Activated CD8-positive, alpha-beta memory T cell treated with anti-CD3 and anti-CD28 coated beads for 36 hours (primary cell): ENCODE measurements around the gene ST6GALNAC6. TPM values are rescaled to one million over a fixed set of nuclear protein-coding genes. Genes with fewer than 3 reads are reported as not detected.

ENCODE experiments used
- CTCF ChIA-PET: fragments of 350-600 bp; sonication (Branson Sonifier 250); formaldehyde crosslinking; loops from one replicate; lab custom pipeline; 2021; ENCODE audit warnings: antibody characterized with exemption; lab: Charles Lee
- POLR2A ChIA-PET: fragments of 350-600 bp; sonication (Branson Sonifier 250); formaldehyde crosslinking; loops from one replicate; lab custom pipeline; 2021; ENCODE audit warnings: antibody characterized with exemption; lab: Charles Lee
- total RNA-seq, 2 experiments: library from RNA; stranded (reverse); gene quantifications; one replicate each; pipeline ENCODE4 v1.2.3, GENCODE V29; 2021

The ST6GALNAC6 gene
- 10 to 100 TPM; 52.6 to 61.1 TPM for total RNA-seq

- ChIA-PET CTCF (interaction anchor here (0.9 to 2.2 kb wide), 5 partner anchors 10 to 129 kb away, joined by 3 to 6 read pairs (median 5); partner anchors contain the start of gene ST6GALNAC4), POLR2A (interaction anchor here (1.0 to 1.4 kb wide), 2 partner anchors 16 to 111 kb away, joined by 3 to 10 read pairs; no protein-coding TSS in a partner anchor)
These were observed at the start of gene ST6GALNAC6 for GRCh38 chr9:127899128-127899943. ST6GALNAC6 (minus strand) TSS chr9:127899603; CDS start chr9:127897981, 1,622 bp downstream.

- CTCF ChIA-PET: interaction anchor here (0.9 to 3.3 kb wide), 4 partner anchors 22 to 109 kb away, joined by 3 to 19 read pairs (median 4); no protein-coding TSS in a partner anchor
- POLR2A ChIA-PET: no interaction called here
These were observed 48.7 kb upstream of the ST6GALNAC6 start for GRCh38 chr9:127947841-127948710.

GRCh38 chr9:127946728-127947127 lies 47.3 kb upstream of the ST6GALNAC6 start:
- POLR2A ChIA-PET: no interaction called here
- CTCF ChIA-PET: interaction anchor here (1.6 kb wide), 1 partner anchor 80 kb away, joined by 5 read pairs; no protein-coding TSS in a partner anchor

GRCh38 chr9:127945942-127946341 lies 46.5 kb upstream of the ST6GALNAC6 start:
- ChIA-PET POLR2A (interaction anchor here (0.5 kb wide), 1 partner anchor 103 kb away, joined by 3 read pairs; no protein-coding TSS in a partner anchor), CTCF (no interaction called here)

- CTCF ChIA-PET: interaction anchor here (2.5 to 6.7 kb wide), 4 partner anchors 16 to 173 kb away, joined by 9 to 117 read pairs (median 16); no protein-coding TSS in a partner anchor
- POLR2A ChIA-PET: no interaction called here
These were observed 45.9 kb upstream of the ST6GALNAC6 start for GRCh38 chr9:127945338-127945737.

- POLR2A ChIA-PET: no interaction called here
These were observed 45.3 kb upstream of the ST6GALNAC6 start for GRCh38 chr9:127944586-127945218.

GRCh38 chr9:127943731-127944144 lies 44.3 kb upstream of the ST6GALNAC6 start:
- ChIA-PET CTCF (interaction anchor here (0.7 to 6.7 kb wide), 32 partner anchors 9 to 176 kb away, joined by 3 to 117 read pairs (median 6); partner anchors contain the start of genes EEIG1, ENG and PIP5KL1), POLR2A (interaction anchor here (0.9 to 1.3 kb wide), 2 partner anchors 35 to 91 kb away, joined by 4 to 5 read pairs; no protein-coding TSS in a partner anchor)

More at GRCh38 chr9:127944586-127945218, 45.3 kb upstream of the ST6GALNAC6 start:
- CTCF ChIA-PET: interaction anchor here (0.9 to 6.7 kb wide), 17 partner anchors 9 to 175 kb away, joined by 3 to 117 read pairs (median 6); partner anchors contain the start of gene EEIG1

GRCh38 chr9:127943011-127943662 lies 43.7 kb upstream of the ST6GALNAC6 start:
- POLR2A ChIA-PET: interaction anchor here (0.9 to 1.3 kb wide), 2 partner anchors 36 to 92 kb away, joined by 4 to 5 read pairs; no protein-coding TSS in a partner anchor
- CTCF ChIA-PET: interaction anchor here (0.7 to 6.7 kb wide), 38 partner anchors 10 to 177 kb away, joined by 3 to 117 read pairs (median 6); partner anchors contain the start of genes EEIG1, ENG and PIP5KL1

- ChIA-PET CTCF (interaction anchor here (0.6 to 6.7 kb wide), 32 partner anchors 9 to 175 kb away, joined by 3 to 117 read pairs (median 4); partner anchors contain the start of genes EEIG1 and PIP5KL1), POLR2A (interaction anchor here (0.5 to 1.1 kb wide), 3 partner anchors 26 to 38 kb away, joined by 3 read pairs; partner anchors contain the start of gene ST6GALNAC4)
These were observed 43.0 kb upstream of the ST6GALNAC6 start for GRCh38 chr9:127942216-127943010.

GRCh38 chr9:127941961-127942215 lies 42.5 kb upstream of the ST6GALNAC6 start:
- CTCF ChIA-PET: interaction anchor here (0.9 to 6.7 kb wide), 17 partner anchors 8 to 176 kb away, joined by 3 to 117 read pairs (median 6); partner anchors contain the start of genes EEIG1 and PIP5KL1
- POLR2A ChIA-PET: interaction anchor here (0.5 to 1.1 kb wide), 3 partner anchors 25 to 38 kb away, joined by 3 read pairs; partner anchors contain the start of gene ST6GALNAC4

- CTCF ChIA-PET: interaction anchor here (0.6 to 6.7 kb wide), 10 partner anchors 8 to 349 kb away, joined by 3 to 117 read pairs (median 7); partner anchors contain the start of genes EEIG1 and PIP5KL1
- POLR2A ChIA-PET: interaction anchor here (0.7 to 1.1 kb wide), 2 partner anchors 25 to 39 kb away, joined by 3 read pairs; partner anchors contain the start of gene ST6GALNAC4
These were observed 41.9 kb upstream of the ST6GALNAC6 start for GRCh38 chr9:127941062-127941960.

- ChIA-PET CTCF (interaction anchor here (2.8 to 6.7 kb wide), 3 partner anchors 13 to 93 kb away, joined by 10 to 117 read pairs (median 66); no protein-coding TSS in a partner anchor), POLR2A (no interaction called here)
These were observed 41.2 kb upstream of the ST6GALNAC6 start for GRCh38 chr9:127940593-127940992.

- POLR2A ChIA-PET: no interaction called here
These were observed 38.9 kb upstream of the ST6GALNAC6 start for GRCh38 chr9:127938298-127938690.

GRCh38 chr9:127937388-127938297 lies 38.2 kb upstream of the ST6GALNAC6 start, which contains the start of gene DPM2:
DPM2 (minus strand) TSS chr9:127937854; CDS start chr9:127937820, 34 bp downstream.
- ChIA-PET CTCF (interaction anchor here (0.6 to 4.3 kb wide), 7 partner anchors 17 to 97 kb away, joined by 3 to 17 read pairs (median 4); partner anchors contain the start of gene EEIG1), POLR2A (interaction anchor here (0.5 to 1.4 kb wide), 4 partner anchors 21 to 191 kb away, joined by 3 to 4 read pairs (median 4); partner anchors contain the start of genes EEIG1 and ST6GALNAC4)

More at GRCh38 chr9:127938298-127938690, 38.9 kb upstream of the ST6GALNAC6 start:
- CTCF ChIA-PET: interaction anchor here (4.3 kb wide), 1 partner anchor 97 kb away, joined by 17 read pairs; no protein-coding TSS in a partner anchor
